GM13976 (cell line): ENCODE results near the gene HRH2.

Experiments
- DNase-seq: peaks from one replicate; pipeline ENCODE4 v3.0.0; 2012; ENCODE audit warnings: low spot score
- CTCF ChIP-seq: IDR thresholded peaks from 2 replicates; pipeline ENCODE4 v1.5.1; 2012; ENCODE audit warnings: borderline replicate concordance, mild to moderate bottlenecking; ENCODE audit not compliant: insufficient read depth; ENCODE audit errors: extremely low read depth, missing control alignments, control extremely low read depth
- in situ Hi-C: fragments of 300-500 bp; cut with MboI; formaldehyde crosslinking; loops from one replicate; pipeline ENCODE4 v1.12.0; 2022; ENCODE audit warnings: low sequenced_read_pairs, mixed read lengths, inconsistent platforms; ENCODE audit not compliant: unreplicated experiment

HRH2 gene

GRCh38 chr5:175654339-175654738 lies 3.5 kb upstream of the HRH2 start:
- in situ Hi-C loops = no loop called here
- no peak for DNase-seq
- no peak for TF ChIP-seq CTCF

GRCh38 chr5:175654807-175655206 lies 3.1 kb upstream of the HRH2 start:
- TF ChIP-seq CTCF = no peak
- in situ Hi-C loops = no loop called here
- no peak for DNase-seq

- no peak for DNase-seq
- in situ Hi-C loops = no loop called here
- no peak for TF ChIP-seq CTCF
Measured at GRCh38 chr5:175655411-175655810, 2.5 kb upstream of the HRH2 start.

GRCh38 chr5:175656966-175657365 lies 905 bp upstream of the HRH2 start:
- TF ChIP-seq CTCF = no peak
- DNase-seq = no peak
- in situ Hi-C loops = no loop called here

- TF ChIP-seq CTCF = no peak
- in situ Hi-C loops = no loop called here
- DNase-seq = no peak
Measured at GRCh38 chr5:175658299-175659145, 651 bp downstream of the HRH2 start.

- no peak for DNase-seq
- no peak for TF ChIP-seq CTCF
- in situ Hi-C loops = no loop called here
Measured at GRCh38 chr5:175659546-175660253, 1.8 kb downstream of the HRH2 start.
